GM13977 (cell line): ENCODE data around the gene BAZ1B.

Source experiments
- DNase-seq: peaks from one replicate; pipeline ENCODE4 v3.0.0; 2012; ENCODE audit warnings: low spot score
- in situ Hi-C: fragments of 300-500 bp; cut with MboI; formaldehyde crosslinking; loops from one replicate; pipeline ENCODE4 v1.12.0; 2022; ENCODE audit warnings: low sequenced_read_pairs, low pct_unique_long_range_greater_than_20kb, mixed read lengths, inconsistent platforms; ENCODE audit not compliant: unreplicated experiment
- TF ChIP-seq, protein P1 (sequence below): IDR thresholded peaks from 2 replicates; pipeline ENCODE4 v1.5.1; 2012; ENCODE audit warnings: mild to moderate bottlenecking, control low read depth; ENCODE audit not compliant: insufficient read depth; ENCODE audit errors: extremely low read depth, missing control alignments

Gene BAZ1B, protein sequence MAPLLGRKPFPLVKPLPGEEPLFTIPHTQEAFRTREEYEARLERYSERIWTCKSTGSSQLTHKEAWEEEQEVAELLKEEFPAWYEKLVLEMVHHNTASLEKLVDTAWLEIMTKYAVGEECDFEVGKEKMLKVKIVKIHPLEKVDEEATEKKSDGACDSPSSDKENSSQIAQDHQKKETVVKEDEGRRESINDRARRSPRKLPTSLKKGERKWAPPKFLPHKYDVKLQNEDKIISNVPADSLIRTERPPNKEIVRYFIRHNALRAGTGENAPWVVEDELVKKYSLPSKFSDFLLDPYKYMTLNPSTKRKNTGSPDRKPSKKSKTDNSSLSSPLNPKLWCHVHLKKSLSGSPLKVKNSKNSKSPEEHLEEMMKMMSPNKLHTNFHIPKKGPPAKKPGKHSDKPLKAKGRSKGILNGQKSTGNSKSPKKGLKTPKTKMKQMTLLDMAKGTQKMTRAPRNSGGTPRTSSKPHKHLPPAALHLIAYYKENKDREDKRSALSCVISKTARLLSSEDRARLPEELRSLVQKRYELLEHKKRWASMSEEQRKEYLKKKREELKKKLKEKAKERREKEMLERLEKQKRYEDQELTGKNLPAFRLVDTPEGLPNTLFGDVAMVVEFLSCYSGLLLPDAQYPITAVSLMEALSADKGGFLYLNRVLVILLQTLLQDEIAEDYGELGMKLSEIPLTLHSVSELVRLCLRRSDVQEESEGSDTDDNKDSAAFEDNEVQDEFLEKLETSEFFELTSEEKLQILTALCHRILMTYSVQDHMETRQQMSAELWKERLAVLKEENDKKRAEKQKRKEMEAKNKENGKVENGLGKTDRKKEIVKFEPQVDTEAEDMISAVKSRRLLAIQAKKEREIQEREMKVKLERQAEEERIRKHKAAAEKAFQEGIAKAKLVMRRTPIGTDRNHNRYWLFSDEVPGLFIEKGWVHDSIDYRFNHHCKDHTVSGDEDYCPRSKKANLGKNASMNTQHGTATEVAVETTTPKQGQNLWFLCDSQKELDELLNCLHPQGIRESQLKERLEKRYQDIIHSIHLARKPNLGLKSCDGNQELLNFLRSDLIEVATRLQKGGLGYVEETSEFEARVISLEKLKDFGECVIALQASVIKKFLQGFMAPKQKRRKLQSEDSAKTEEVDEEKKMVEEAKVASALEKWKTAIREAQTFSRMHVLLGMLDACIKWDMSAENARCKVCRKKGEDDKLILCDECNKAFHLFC (N-terminal part only)

DNA sequence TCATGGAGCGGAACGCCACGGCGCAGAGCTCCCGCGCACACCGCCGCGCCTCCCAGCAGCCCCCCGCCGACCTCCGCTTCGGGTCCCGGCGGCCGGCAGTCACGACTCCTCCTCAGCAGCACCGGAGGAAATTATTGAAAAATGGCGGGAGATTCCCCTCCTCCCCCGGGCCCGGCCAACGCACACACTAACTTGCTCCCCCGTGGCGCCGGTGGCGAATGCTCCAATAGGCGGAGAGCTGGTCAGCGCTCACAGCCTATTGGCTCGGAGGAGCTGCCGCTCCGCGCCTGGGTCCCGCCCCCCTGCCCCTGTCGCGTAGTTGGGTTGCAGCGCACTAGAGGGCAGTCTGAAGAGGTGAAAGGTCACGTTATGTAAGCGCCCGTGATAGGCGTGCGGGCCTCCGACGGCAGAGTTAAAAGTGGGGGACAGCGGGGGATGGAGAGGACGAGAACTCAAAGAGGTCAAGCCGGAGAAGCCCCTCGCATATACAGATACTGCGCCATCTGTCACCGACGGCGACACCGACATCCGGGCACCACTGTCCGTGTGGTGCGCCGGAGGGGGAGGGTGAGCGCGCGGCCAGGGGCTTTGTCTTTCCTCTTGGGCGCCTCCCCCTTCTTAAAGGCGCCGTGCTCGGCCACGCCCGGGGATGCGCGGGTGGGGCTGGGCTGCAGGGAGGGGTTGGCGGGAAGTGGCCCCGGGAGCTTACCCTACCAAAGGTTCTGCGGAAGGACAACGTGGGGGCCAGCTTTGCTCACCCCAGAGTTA, at the start of gene BAZ1B:
Gene BAZ1B (minus strand): TSS at position 189 of the 768 bp plus-strand sequence. CDS start 360 bp downstream, outside the sequence.
- TF ChIP-seq, protein P1, sequence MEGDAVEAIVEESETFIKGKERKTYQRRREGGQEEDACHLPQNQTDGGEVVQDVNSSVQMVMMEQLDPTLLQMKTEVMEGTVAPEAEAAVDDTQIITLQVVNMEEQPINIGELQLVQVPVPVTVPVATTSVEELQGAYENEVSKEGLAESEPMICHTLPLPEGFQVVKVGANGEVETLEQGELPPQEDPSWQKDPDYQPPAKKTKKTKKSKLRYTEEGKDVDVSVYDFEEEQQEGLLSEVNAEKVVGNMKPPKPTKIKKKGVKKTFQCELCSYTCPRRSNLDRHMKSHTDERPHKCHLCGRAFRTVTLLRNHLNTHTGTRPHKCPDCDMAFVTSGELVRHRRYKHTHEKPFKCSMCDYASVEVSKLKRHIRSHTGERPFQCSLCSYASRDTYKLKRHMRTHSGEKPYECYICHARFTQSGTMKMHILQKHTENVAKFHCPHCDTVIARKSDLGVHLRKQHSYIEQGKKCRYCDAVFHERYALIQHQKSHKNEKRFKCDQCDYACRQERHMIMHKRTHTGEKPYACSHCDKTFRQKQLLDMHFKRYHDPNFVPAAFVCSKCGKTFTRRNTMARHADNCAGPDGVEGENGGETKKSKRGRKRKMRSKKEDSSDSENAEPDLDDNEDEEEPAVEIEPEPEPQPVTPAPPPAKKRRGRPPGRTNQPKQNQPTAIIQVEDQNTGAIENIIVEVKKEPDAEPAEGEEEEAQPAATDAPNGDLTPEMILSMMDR: no peak
- in situ Hi-C loops: no loop called here
- peak; percentile 99 for DNase-seq

DNA sequence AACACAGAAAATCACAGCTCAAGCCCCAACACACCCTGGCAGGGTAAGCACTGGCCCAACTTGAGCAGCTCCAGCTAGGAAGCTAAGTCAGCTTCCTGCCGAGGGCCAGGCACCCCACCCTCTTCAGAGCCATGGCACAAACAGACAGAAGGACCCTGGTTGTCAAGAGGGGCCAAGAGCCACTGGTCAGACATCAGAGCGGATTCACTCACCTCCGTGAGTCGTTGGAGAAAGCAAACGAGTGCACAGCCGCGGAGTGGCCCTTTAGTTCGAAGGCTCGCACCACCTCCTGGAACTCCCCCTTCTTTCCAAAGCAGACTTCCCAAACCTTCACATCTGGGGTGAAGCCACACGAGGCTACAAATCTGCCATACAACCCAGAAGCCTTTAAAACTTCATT, 48.9 kb upstream of the BAZ1B start:
- in situ Hi-C loops: no loop called here
- no peak for DNase-seq
- TF ChIP-seq, protein P1: no peak

DNA sequence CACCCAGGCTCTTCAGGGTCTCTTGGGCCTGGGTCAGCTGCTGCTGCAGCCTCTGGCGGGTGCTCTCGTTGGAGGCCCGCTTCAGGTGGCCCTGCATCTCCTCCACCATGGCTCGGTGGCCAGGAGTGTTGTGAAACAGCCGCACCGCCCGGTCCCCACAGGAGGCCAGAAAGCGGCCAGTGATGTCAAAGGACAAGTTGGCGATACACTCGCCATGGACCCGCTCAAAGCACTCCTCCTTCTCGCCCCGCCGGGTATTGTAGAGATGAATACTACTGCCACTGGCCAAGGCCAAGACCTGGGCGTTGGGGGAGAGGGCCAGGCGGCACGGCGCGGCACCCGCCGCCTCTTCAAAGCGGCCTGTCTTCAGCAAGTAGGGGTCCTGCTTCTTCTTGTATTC, 48.4 kb upstream of the BAZ1B start:
- DNase-seq: no peak
- TF ChIP-seq, protein P1: no peak
- in situ Hi-C loops: no loop called here

DNA sequence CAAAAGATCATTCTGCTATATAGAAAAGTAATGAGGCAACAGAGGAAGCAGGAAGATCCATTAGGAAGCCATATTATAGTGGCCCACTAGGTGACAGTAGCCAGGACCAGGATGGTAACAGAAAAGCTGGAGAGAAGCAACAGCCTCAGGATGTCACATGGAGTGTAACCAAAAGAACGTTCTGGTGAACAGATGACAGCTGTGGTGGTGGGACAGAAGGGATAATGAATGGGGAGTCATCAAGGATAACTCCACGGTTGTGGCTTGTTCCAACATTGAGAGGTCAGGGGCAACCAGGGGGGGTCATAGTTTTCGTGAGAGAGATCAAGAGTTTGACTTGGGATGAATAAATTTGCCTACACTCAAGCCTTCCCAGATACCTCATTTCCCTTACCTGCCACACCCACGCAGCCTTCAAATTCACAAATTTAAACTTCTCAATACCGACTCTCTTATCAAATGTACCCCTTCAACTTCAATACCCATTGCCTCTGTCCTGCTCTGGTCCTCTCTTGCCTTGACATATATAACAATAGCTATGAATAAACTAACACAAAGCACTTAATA, 47.0 kb upstream of the BAZ1B start:
- TF ChIP-seq, protein P1: no peak
- DNase-seq: no peak
- in situ Hi-C loops: no loop called here

DNA sequence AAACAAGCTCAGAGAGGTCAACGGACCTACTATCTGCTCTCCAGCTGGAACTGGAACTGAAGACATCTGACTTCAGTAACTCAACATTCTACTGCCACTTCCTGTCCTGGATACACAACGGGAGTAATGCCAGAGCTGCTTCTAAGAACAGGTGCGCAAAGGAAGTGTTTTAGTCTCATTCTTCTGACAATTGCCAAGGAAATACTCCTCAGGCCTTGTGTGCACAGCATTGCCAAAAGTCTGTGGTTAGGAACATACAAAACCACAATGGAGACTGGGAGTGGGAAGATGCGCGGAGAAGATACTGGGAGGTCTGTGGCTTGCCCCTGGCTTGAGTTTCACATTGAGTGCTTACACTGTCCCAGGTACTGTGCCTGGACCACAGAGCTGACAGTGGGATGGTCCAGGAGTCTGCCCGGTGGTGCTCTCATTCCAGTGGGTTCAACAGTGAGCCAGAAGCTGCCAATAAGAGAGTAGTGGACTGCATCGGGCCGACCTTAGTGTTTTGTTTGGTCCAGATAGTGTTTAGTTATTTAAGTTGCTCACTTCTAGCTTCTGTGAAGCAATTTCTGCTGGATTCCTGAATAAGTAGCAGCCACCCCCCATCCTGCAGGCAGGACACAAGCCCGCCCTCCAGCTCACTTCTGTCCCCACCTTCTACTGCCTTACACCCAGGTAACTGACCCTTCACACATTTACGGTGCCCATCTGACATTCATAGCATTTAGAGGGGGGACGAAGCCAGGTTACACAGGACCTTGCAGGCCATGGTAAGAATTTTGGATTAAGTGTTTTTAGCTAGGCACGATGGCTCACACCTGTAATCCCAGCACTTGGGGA, 46.0 kb upstream of the BAZ1B start:
- DNase-seq: no peak
- TF ChIP-seq, protein P1: no peak
- in situ Hi-C loops: no loop called here
